ENCODE results near the gene DLGAP4.

- TF ChIP-seq, protein P1, sequence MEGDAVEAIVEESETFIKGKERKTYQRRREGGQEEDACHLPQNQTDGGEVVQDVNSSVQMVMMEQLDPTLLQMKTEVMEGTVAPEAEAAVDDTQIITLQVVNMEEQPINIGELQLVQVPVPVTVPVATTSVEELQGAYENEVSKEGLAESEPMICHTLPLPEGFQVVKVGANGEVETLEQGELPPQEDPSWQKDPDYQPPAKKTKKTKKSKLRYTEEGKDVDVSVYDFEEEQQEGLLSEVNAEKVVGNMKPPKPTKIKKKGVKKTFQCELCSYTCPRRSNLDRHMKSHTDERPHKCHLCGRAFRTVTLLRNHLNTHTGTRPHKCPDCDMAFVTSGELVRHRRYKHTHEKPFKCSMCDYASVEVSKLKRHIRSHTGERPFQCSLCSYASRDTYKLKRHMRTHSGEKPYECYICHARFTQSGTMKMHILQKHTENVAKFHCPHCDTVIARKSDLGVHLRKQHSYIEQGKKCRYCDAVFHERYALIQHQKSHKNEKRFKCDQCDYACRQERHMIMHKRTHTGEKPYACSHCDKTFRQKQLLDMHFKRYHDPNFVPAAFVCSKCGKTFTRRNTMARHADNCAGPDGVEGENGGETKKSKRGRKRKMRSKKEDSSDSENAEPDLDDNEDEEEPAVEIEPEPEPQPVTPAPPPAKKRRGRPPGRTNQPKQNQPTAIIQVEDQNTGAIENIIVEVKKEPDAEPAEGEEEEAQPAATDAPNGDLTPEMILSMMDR (IDR thresholded peaks at IDR 0.05; ENCODE audit: insufficient read depth, low read length) = no peak
- no peak for TF ChIP-seq POLR2AphosphoS5 (IDR thresholded peaks at IDR 0.05; ENCODE audit: low read depth)
- no peak for TF ChIP-seq GABPA (IDR thresholded peaks at IDR 0.05; ENCODE audit: low read depth)
- TF ChIP-seq, protein P2, sequence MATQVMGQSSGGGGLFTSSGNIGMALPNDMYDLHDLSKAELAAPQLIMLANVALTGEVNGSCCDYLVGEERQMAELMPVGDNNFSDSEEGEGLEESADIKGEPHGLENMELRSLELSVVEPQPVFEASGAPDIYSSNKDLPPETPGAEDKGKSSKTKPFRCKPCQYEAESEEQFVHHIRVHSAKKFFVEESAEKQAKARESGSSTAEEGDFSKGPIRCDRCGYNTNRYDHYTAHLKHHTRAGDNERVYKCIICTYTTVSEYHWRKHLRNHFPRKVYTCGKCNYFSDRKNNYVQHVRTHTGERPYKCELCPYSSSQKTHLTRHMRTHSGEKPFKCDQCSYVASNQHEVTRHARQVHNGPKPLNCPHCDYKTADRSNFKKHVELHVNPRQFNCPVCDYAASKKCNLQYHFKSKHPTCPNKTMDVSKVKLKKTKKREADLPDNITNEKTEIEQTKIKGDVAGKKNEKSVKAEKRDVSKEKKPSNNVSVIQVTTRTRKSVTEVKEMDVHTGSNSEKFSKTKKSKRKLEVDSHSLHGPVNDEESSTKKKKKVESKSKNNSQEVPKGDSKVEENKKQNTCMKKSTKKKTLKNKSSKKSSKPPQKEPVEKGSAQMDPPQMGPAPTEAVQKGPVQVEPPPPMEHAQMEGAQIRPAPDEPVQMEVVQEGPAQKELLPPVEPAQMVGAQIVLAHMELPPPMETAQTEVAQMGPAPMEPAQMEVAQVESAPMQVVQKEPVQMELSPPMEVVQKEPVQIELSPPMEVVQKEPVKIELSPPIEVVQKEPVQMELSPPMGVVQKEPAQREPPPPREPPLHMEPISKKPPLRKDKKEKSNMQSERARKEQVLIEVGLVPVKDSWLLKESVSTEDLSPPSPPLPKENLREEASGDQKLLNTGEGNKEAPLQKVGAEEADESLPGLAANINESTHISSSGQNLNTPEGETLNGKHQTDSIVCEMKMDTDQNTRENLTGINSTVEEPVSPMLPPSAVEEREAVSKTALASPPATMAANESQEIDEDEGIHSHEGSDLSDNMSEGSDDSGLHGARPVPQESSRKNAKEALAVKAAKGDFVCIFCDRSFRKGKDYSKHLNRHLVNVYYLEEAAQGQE (IDR thresholded peaks at IDR 0.05; ENCODE audit: insufficient replicate concordance, low read depth) = no peak
- no peak for TF ChIP-seq SPI1 (IDR thresholded peaks at IDR 0.05; ENCODE audit: borderline replicate concordance, low read depth)
These were observed 6.7 kb downstream of the DLGAP4 start for GRCh38 chr20:36312724-36313441.
